Osteocyte (in vitro differentiated cells): ENCODE measurements around the gene RNF213. TPM values are rescaled to one million over a fixed set of nuclear protein-coding genes. Genes with fewer than 3 reads are reported as not detected.

Experiments
- DNase-seq: peaks from one replicate; pipeline ENCODE4 v3.0.0; 2021; ENCODE audit warnings: mixed read lengths; ENCODE audit not compliant: unreplicated experiment; ENCODE audit errors: extremely low spot score
- H3K27ac Mint-ChIP-seq: one replicate; pipeline ENCODE4 v1.8.0; 2021; ENCODE audit warnings: mild to moderate bottlenecking, mixed read lengths; ENCODE audit not compliant: unreplicated experiment
- H3K27me3 Mint-ChIP-seq: one replicate; pipeline ENCODE4 v1.8.0; 2021; ENCODE audit warnings: mixed read lengths; ENCODE audit not compliant: unreplicated experiment
- H3K36me3 Mint-ChIP-seq: one replicate; pipeline ENCODE4 v1.8.0; 2021; ENCODE audit warnings: mixed read lengths; ENCODE audit not compliant: unreplicated experiment
- H3K4me1 Mint-ChIP-seq: one replicate; pipeline ENCODE4 v1.8.0; 2021; ENCODE audit warnings: mixed read lengths; ENCODE audit not compliant: unreplicated experiment
- H3K4me3 Mint-ChIP-seq: one replicate; pipeline ENCODE4 v1.8.0; 2021; ENCODE audit warnings: mild to moderate bottlenecking, moderate library complexity, mixed read lengths; ENCODE audit not compliant: unreplicated experiment
- H3K9me3 Mint-ChIP-seq: one replicate; pipeline ENCODE4 v1.8.0; 2021; ENCODE audit warnings: mixed read lengths; ENCODE audit not compliant: unreplicated experiment
- CTCF ChIP-seq: fragments of 200-600 bp; sonication (generic); IDR thresholded peaks from 2 replicates; pipeline ENCODE4 v1.5.0; 2021; ENCODE audit warnings: antibody characterized with exemption, mild to moderate bottlenecking, moderate library complexity
- total RNA-seq: library from RNA; stranded (reverse); gene quantifications from 2 replicates; pipeline ENCODE4 v1.2.1, GENCODE V29; 2021

RNF213 gene
- total RNA-seq, 1 donor from 2014 or later: 106 TPM

- Mint-ChIP-seq H3K36me3 (no peaks in the 10 kb centered on the region), H3K27ac (no peak overlapping the region), H3K9me3 (no peaks in the 10 kb centered on the region), H3K4me3 (no peak overlapping the region), H3K4me1 (no peaks in the 10 kb centered on the region), H3K27me3 (peaks cover 11% of the 10 kb centered on the region)
- no peak for DNase-seq
- TF ChIP-seq CTCF: no peak
These were observed 181.6 kb downstream of the RNF213 start for GRCh38 chr17:80442323-80442659.

GRCh38 chr17:80442764-80443163 lies 182.1 kb downstream of the RNF213 start:
- H3K4me1 Mint-ChIP-seq: no peaks in the 10 kb centered on the region
- H3K4me3 Mint-ChIP-seq: no peak overlapping the region
- no peak overlapping the region for H3K27ac Mint-ChIP-seq
- H3K27me3 Mint-ChIP-seq: peaks cover 11% of the 10 kb centered on the region
- no peaks in the 10 kb centered on the region for H3K36me3 Mint-ChIP-seq
- TF ChIP-seq CTCF: no peak
- no peak for DNase-seq
- H3K9me3 Mint-ChIP-seq: no peaks in the 10 kb centered on the region

GRCh38 chr17:80443498-80443897 lies 182.8 kb downstream of the RNF213 start:
- H3K36me3 Mint-ChIP-seq: no peaks in the 10 kb centered on the region
- no peak overlapping the region for H3K4me3 Mint-ChIP-seq
- DNase-seq: no peak
- no peak overlapping the region for H3K27ac Mint-ChIP-seq
- H3K4me1 Mint-ChIP-seq: no peaks in the 10 kb centered on the region
- no peak for TF ChIP-seq CTCF
- H3K27me3 Mint-ChIP-seq: peaks cover 11% of the 10 kb centered on the region
- no peaks in the 10 kb centered on the region for H3K9me3 Mint-ChIP-seq

- no peaks in the 10 kb centered on the region for H3K9me3 Mint-ChIP-seq
- H3K4me1 Mint-ChIP-seq: no peaks in the 10 kb centered on the region
- H3K36me3 Mint-ChIP-seq: no peaks in the 10 kb centered on the region
- peaks cover 11% of the 10 kb centered on the region for H3K27me3 Mint-ChIP-seq
- no peak for DNase-seq
- H3K4me3 Mint-ChIP-seq: no peak overlapping the region
- TF ChIP-seq CTCF: no peak
- no peak overlapping the region for H3K27ac Mint-ChIP-seq
These were observed 183.4 kb downstream of the RNF213 start for GRCh38 chr17:80443916-80444643.

GRCh38 chr17:80444644-80444979 lies 184.0 kb downstream of the RNF213 start:
- DNase-seq: no peak
- Mint-ChIP-seq H3K36me3 (no peaks in the 10 kb centered on the region), H3K27ac (no peak overlapping the region), H3K4me3 (no peak overlapping the region), H3K9me3 (no peaks in the 10 kb centered on the region), H3K4me1 (no peaks in the 10 kb centered on the region), H3K27me3 (peaks cover 11% of the 10 kb centered on the region)
- TF ChIP-seq CTCF: no peak
